GM21717 (cell line): ENCODE measurements around the gene FGF22.
"Not testable (repeated sequence)": the region's sequence is repeated elsewhere in the genome, so short reads cannot be mapped to it uniquely, and the experiment has no call there.

Experiments
- ATAC-seq: cut with Tn5 transposase; IDR thresholded peaks from one replicate; pipeline ENCODE4 v1.9.1; 2021; ENCODE audit warnings: mild to moderate bottlenecking, moderate library complexity; ENCODE audit not compliant: unreplicated experiment

The FGF22 gene

DNA sequence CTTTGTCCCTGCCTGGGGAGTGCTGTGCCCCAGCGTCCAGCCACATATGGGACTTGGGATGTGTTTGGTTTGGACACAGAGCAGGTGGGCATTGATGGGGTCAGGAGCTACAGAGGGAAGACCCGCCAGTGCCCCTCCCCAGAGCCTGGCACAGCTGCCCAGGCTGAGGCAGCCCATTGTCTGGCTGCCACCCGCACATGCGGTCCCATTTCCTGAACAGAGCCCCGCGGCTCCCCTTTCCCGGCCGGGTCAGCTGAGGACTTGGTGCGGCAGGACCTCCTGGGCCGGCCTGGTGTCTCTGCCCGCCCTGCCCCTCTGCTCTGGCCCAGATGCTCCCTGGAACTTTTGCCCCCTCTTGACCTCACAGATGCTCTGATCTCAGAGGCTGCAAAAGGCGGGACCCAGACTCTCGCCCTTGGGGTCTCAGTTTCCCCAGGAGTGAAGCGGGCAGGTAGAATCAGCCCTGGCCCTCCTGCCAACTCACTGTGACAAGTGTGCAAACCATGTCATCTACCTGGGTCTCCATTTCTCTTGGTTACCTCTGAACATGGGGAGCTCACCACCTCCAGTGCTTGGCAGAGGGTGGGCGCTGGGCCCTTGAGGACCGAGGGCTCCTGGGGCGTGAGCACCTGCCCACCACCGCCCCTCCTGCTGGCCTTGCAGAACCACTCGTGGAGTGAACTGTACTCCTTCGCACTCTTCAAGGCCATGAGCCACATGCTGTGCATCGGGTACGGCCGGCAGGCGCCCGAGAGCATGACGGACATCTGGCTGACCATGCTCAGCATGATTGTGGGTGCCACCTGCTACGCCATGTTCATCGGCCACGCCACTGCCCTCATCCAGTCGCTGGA, 32.2 kb upstream of the FGF22 start:
- ATAC-seq = no peak

DNA sequence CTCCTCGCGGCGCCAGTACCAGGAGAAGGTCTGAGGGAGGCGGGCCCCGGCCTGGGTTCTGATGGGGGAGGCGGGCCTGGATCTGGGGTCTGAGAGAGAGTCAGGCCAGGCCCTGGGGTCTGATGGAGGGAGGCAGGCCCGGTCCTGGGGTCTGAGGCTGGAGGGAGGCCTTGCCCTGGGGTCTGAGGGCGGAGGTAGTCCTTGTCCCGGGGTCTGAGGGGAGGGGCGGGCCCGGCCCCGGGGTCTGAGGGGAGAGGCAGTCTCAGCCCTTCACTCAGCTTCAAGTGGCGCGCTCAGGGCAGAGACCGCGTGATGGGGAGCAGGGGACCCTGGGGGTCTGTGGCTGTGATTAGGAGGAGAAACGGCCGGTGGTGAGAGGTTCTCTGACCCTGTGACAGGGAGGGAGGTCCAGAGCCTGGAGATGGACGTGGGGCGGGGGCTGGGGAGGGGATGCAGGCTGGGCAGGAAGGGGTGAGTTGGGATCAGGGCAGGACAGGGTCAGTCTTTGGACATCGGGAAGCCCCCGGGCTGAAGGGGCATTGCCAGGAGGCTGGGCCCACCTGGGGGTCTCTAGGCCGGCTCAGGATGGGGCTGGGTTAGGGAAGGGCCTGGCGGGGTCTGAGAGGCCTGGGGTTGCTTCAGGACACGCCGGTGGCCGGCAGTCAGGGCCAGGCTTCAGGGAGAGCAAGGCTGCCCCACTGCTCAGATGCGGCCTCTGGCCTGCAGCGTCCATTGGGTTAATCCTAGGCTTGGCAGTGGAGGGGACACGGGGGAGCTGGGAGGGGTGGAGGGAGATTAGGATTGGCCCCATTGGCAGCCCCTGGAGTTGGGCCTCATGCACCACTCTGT, 31.3 kb upstream of the FGF22 start:
- no peak for ATAC-seq

DNA sequence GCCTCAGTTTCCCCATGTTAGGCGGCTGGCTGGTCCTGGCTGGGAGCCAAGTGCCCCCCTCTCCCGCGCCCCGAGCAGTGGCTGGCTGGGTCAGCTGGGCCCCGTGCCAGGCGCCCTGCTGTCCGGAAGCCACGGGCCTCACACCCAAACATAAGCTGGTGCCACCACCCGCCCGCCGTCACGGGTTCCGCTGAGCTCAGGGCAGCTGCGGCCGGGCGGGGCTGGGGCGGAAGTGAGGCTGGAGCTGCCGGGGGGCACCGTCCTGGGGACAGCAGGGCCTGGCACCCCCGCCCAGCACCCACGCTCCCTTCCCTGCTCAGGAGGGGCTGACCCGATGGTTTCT, 30.7 kb upstream of the FGF22 start:
- no peak for ATAC-seq

DNA sequence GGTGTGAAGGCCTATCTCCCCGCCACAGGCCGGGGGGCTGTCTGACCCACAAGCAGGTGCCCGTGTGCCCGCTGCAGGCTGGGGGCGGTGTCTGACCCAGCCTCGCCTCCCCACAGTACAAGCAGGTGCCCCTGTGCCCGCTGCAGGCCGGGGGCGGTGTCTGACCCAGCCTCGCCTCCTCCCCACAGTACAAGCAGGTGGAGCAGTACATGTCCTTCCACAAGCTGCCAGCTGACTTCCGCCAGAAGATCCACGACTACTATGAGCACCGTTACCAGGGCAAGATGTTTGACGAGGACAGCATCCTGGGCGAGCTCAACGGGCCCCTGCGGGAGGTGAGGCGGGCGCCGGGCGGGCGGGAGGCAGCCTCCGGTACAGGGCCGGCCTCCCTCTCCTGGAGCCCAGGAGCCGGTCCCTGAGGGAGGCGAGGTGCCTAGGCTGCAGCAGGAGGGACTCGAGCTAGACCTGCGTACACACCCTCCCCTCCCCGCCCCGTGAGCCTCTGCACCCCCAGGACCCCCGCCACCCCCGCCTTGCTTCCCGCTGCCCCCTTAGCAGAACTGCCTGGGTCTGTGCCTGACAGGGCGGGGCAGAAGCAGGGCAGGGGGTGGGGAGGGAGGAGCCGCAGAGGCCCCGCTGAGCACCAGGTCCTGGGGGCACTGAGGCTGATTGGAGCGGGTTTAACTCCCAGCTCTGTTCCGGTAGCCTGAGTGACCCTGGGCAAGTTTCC, 29.4 kb upstream of the FGF22 start:
- no peak for ATAC-seq

GRCh38 chr19:610801-611480, 28.7 kb upstream of the FGF22 start:
- ATAC-seq = no peak

DNA sequence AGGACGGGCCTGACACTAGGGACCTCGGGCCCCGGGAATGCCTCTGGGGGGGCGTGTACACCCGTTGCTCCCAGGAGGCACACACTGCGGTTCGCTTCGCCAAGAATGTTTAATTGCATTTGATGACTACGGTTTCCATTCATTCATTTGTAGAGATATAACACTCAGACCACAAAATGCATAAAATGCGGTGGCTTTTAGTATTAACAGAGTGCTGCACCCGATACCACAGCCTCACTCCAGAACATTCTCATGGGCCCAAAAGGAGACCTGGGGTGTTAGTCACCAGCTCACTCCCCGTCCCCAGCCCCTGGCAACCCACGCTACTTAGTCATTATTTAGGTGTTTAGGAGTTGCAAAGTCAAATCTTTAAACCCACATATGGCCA, 28.2 kb upstream of the FGF22 start:
- ATAC-seq = no peak

DNA sequence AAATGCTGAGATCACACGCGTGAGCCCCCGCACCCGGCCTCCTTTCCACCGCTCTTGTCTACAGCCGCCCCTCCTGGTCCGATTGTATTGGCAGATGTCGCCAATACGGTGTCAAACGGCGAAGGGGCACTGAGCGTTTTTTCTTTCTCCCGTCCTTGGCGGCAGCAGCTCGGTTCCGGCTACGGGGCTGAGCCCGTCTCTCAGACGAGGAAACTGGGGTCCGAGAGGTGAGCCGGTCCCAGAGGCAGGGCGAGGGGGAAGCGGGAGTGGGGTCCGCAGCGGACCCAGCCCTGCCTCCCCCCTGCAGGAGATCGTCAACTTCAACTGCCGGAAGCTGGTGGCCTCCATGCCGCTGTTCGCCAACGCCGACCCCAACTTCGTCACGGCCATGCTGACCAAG, 26.7 kb upstream of the FGF22 start:
- no peak for ATAC-seq

DNA sequence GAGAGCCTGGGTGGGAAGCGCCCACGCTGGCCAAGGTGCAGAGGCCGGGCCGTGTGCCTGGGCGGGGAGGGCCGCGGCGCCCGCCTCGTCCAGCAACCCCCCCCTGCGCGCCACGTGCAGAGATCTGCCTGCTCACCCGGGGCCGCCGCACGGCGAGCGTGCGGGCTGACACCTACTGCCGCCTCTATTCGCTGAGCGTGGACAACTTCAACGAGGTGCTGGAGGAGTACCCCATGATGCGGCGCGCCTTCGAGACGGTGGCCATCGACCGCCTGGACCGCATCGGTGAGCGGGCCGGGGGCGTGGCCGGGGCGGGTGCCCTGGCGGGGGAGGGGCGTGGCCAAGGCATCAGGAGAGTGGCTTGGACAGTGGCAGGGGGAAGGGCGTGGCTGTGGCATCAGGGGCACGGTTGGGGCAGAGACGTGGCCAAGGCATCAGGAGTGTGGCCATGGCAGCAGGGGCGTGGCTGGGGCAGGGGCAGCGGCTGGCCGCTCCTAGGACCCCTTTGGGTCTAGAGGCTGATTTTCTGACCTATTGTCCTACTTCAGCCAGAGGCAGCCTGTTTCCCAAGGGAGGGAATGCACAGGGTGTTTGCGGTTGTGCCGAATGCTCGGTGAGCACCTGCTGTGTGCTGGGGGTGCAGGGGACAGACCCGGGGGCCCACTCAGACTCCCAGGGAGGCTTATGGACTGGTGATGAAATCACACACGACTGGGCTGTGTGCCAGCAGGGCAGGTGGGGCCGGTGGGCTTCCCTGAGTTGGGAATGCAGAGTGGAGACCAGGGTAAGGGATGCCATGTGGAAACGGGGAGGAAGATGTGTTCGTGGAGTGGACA, 25.7 kb upstream of the FGF22 start:
- ATAC-seq = no peak

DNA sequence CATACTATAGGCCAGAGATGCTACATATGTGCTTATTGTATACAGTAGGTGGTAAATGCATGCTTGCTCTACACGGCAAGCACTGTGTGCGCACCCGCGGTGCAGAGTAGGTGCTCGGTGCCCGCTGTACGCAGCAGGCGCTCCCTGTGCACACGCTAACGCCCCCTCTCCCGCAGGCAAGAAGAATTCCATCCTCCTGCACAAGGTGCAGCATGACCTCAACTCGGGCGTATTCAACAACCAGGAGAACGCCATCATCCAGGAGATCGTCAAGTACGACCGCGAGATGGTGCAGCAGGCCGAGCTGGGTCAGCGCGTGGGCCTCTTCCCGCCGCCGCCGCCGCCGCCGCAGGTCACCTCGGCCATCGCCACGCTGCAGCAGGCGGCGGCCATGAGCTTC, 24.1 kb upstream of the FGF22 start:
- no peak for ATAC-seq

GRCh38 chr19:616062-616700, 23.5 kb upstream of the FGF22 start:
- ATAC-seq = no peak

GRCh38 chr19:616747-617526, 22.7 kb upstream of the FGF22 start:
- no peak for ATAC-seq

DNA sequence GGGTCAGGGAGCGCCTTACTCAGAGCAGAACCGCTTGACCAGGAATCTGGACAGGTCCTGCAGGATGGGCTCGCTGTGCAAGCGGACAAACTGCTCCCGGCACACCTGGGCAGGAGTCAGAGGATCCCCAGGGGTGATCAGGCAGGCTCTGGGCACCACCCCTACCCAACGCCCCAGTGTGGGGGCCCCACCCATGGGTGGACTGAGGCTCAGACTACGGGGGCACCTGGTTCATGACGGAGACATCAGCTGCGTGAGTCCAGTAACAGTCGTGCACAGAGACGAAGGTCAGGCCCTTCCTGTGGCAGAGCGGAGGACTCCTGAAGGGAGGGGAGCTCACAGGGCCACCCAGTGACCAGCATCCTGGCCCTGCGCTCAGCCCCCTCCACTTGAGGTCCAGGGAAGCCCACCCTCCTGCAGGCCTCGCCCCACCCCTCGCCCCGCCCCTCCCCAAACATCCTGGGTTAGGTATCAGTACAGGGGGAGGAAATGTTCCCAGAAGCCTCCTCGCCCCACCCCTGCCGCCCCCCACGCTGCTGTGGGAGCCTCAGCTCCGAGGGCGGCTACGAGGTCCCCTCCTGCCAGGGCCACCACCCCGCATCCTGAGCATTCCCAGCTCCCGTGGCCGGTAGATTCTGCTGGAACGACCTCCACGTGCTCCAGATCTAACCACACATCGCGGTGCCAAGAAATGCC, 22.0 kb upstream of the FGF22 start:
- no peak for ATAC-seq

DNA sequence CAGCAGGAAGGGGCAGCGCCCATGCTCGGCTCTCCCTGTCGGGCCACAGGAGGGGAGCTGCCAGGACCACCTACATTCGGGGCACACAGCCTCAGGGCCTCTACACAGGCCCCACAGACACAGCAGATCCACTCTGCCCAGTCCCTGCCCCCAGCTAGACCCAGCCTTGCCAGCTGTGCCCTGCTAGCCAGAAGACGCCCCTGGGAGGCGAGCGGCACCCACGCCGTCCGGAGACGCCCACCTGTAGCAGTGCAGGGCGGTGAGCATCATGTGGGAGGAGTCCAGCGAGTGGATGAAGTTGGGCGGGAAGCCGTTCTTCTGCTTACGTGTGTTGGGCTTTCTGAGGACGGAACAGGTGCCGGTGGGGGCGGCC, 21.4 kb upstream of the FGF22 start:
- no peak for ATAC-seq

DNA sequence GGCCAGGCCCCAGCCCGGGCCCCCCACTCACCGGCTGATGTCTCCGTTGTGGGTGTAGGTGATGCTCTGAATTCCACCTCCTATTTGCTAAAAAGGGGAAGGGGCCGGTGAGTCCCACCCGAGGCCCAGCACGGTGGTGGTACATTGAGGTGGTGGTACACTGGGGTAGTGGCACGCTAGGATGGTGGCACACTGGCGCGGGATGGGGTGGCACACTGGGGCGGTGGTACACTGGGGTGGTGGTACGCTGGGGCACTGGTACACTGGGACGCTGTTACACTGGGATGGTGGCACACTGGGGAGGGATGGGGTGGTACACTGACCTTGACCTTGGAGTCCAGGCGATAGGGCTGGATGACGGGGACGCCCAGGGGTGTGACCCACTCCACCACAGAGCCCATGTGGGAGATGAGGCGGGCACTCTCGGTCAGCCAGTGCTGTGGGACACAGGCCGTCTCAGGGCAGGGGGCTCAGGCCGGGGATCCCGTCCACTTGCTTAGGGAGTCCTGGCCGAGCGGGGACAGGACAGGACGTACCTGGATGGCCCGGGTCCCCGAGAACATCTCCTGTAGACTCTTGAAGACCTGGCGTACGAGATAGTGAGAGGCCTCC, 20.9 kb upstream of the FGF22 start:
- ATAC-seq = no peak

DNA sequence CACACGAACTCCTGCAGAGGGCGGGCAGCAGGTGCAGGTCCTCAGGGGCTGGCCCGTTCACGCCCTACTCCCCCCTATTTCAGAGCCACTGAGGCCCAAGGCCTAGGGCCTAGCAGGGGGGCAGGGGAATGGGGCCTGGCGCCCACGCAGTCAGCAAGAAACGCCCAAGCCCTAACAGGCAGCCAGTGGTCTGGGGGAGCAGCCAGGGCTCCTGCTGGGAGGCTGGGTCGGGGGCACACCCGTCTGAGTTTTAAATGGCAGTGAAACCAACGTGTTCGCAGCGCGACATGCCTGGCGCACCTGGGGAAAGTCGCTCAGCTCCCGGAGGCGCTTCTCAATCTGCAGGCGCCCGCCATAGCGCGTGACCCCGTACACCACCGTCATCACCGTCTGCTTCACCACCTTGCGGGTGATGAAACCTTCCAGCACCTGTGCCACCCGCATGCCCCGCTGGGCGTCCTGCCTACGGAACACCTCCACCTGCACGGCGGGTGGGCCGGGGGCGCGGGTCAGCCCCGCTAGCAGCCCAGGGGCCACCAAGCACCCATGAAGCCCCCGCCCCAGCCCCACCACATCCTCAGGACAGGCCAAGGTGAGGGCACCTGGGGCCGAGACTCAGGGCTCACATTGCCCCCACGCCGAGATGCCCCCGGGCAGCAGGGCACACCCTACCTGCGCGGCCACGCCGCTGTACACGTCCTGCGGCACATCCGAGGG, 20.2 kb upstream of the FGF22 start:
- ATAC-seq = no peak

DNA sequence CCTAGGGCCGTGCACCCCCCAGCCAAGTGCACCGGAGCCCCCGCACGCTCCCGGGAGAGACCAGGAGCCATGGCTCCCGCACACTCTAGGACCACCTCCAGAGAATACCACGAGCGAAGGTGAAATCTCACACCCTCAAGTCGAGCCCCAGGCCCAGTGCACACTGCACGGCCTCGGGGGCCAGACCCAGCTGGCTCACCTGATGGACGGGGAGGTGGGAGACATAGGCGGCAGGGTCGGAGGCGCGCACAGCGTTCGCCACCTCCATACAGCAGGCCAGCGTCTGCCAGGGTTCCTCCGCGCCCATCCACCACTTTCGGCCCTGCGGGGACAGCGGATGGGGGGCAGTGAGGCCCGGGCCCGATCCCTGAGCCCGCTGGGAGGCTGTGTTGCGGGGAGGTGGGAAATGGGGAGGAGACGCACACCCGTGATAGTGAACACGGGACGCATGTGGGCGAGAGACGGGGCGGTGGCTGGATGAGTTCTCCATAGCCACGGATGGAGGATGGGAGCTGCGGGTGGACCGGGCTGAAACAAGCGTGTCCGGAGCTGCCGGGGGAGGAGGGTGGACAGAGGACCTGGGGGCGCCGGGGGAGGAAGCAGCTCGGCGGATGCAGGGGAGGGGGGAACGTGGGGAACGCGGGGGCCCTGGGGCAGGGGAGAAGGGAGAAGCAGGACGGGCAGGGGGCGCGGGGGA, 19.4 kb upstream of the FGF22 start:
- ATAC-seq = no peak

- not testable (repeated sequence) for ATAC-seq
These were observed 18.5 kb upstream of the FGF22 start for GRCh38 chr19:621191-621590.
